Activated B cell treated with CpG ODN at 0.5 μM for 24 hours (primary cell): ENCODE measurements around the gene AGBL4. TPM values are rescaled to one million over a fixed set of nuclear protein-coding genes. Genes with fewer than 3 reads are reported as not detected.

Experiments used
- ATAC-seq: fragments of 200-7000 bp; cut with Tn5 transposase; one replicate; pipeline ENCODE4 v1.10.0; 2021; ENCODE audit warnings: low read depth, mild to moderate bottlenecking, moderate library complexity
- CTCF ChIA-PET: fragments of 350-600 bp; sonication (Branson Sonifier 250); formaldehyde crosslinking; loops from one replicate; lab custom pipeline; 2021; ENCODE audit warnings: antibody characterized with exemption; lab: Charles Lee
- POLR2A ChIA-PET: fragments of 350-600 bp; sonication (Branson Sonifier 250); formaldehyde crosslinking; loops from one replicate; lab custom pipeline; 2021; ENCODE audit warnings: antibody characterized with exemption; lab: Charles Lee
- DNase-seq: peaks from one replicate; pipeline ENCODE4 v3.0.0; 2022
- H3K27ac Mint-ChIP-seq: one replicate; pipeline ENCODE4 v1.8.0; 2020; ENCODE audit warnings: mixed read lengths
- H3K27me3 Mint-ChIP-seq: one replicate; pipeline ENCODE4 v1.8.0; 2021; ENCODE audit warnings: mixed read lengths
- H3K36me3 Mint-ChIP-seq: one replicate; pipeline ENCODE4 v1.8.0; 2021; ENCODE audit warnings: low read depth, mixed read lengths
- H3K4me1 Mint-ChIP-seq: one replicate; pipeline ENCODE4 v1.8.0; 2021; ENCODE audit warnings: mixed read lengths
- H3K4me3 Mint-ChIP-seq: one replicate; pipeline ENCODE4 v1.8.0; 2020; ENCODE audit warnings: mild to moderate bottlenecking, mixed read lengths
- H3K9me3 Mint-ChIP-seq: one replicate; pipeline ENCODE4 v1.8.0; 2020; ENCODE audit warnings: mixed read lengths
- intact Hi-C: fragments of 100-400 bp; cut with micrococcal nuclease; formaldehyde crosslinking; loops from one replicate; pipeline ENCODE4 v1.15.1; 2024
- total RNA-seq: library from RNA; stranded (reverse); gene quantifications from 2 replicates; pipeline ENCODE4 v1.2.3, GENCODE V29; 2022
- TF ChIP-seq, protein P1 (sequence below): fragments of 200-600 bp; IDR thresholded peaks from one replicate; pipeline ENCODE4 v1.8.0; 2022; ENCODE audit warnings: antibody characterized with exemption, mild to moderate bottlenecking

The AGBL4 gene
- total RNA-seq, 1 donor from 2014 or later, result 0.24 TPM

DNA sequence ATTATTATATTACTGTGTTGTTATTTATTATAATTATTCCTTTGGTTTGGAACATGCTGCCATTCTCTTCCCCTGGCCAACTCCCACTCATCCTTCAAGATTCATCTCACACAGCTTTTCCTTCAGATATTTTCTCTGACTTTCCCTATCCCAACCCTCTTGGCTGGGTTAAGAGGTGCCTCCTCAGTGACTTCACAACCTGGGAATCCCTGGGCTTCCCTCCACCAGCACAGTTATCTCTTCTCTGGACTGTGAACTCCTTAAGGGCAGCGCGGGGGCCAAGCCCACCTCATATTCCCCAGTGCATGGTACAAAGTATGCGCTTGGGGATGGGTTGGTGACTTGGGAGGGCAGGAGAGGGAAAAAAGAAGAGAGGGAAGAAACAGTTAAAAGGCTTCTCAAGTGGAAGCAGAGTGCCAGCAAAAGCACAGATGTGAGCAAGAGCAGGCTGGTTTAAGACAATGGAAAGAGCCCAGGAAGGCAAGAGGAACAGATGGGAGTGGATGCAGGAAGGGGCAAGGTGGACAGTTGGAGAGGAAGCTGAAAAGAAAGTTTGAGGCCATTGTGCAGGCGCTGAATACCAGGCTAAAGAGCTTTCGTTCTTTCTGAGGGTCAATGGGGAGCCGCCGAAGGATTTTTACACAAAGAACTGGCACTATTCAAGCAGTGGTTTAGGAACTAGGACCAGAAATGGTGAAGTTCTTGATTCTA lies 1379.4 kb downstream of the AGBL4 start:
- ATAC-seq (no peak), DNase-seq (no peak)
- intact Hi-C loops, result no loop called here
- no peaks in the 10 kb centered on the region for H3K27me3 Mint-ChIP-seq
- no peaks in the 10 kb centered on the region for H3K36me3 Mint-ChIP-seq
- TF ChIP-seq, protein P1, sequence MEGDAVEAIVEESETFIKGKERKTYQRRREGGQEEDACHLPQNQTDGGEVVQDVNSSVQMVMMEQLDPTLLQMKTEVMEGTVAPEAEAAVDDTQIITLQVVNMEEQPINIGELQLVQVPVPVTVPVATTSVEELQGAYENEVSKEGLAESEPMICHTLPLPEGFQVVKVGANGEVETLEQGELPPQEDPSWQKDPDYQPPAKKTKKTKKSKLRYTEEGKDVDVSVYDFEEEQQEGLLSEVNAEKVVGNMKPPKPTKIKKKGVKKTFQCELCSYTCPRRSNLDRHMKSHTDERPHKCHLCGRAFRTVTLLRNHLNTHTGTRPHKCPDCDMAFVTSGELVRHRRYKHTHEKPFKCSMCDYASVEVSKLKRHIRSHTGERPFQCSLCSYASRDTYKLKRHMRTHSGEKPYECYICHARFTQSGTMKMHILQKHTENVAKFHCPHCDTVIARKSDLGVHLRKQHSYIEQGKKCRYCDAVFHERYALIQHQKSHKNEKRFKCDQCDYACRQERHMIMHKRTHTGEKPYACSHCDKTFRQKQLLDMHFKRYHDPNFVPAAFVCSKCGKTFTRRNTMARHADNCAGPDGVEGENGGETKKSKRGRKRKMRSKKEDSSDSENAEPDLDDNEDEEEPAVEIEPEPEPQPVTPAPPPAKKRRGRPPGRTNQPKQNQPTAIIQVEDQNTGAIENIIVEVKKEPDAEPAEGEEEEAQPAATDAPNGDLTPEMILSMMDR, result no peak
- H3K27ac Mint-ChIP-seq, result no peak overlapping the region
- no peaks in the 10 kb centered on the region for H3K4me1 Mint-ChIP-seq
- ChIA-PET CTCF (no interaction called here), POLR2A (no interaction called here)
- no peaks in the 10 kb centered on the region for H3K9me3 Mint-ChIP-seq
- no peak overlapping the region for H3K4me3 Mint-ChIP-seq

DNA sequence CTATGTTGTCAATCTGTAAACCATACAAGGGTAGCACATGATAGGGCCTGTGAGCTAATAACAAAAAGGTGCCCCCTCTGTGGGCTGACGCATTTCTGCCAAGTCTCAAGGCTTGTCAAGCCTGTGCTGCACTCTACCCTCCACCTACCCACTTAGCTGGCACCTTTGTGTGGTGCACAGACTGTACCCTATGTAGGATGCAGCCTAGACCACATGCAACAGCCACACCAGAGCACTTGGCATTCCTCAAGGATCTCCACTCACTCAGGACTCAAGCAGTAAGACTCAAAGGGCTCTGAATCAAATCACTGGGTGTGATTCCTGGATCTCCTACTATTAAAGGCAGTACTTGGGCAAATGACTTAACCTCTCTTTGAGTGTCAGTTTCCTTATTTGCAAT lies 1380.6 kb downstream of the AGBL4 start:
- ATAC-seq (no peak), DNase-seq (no peak)
- intact Hi-C loops, result no loop called here
- CTCF ChIA-PET, result no interaction called here
- Mint-ChIP-seq H3K27me3 (no peaks in the 10 kb centered on the region), H3K27ac (no peak overlapping the region), H3K4me3 (no peak overlapping the region), H3K36me3 (no peaks in the 10 kb centered on the region), H3K4me1 (no peaks in the 10 kb centered on the region), H3K9me3 (no peaks in the 10 kb centered on the region)
- POLR2A ChIA-PET, result no interaction called here
- TF ChIP-seq, protein P1, result no peak

DNA sequence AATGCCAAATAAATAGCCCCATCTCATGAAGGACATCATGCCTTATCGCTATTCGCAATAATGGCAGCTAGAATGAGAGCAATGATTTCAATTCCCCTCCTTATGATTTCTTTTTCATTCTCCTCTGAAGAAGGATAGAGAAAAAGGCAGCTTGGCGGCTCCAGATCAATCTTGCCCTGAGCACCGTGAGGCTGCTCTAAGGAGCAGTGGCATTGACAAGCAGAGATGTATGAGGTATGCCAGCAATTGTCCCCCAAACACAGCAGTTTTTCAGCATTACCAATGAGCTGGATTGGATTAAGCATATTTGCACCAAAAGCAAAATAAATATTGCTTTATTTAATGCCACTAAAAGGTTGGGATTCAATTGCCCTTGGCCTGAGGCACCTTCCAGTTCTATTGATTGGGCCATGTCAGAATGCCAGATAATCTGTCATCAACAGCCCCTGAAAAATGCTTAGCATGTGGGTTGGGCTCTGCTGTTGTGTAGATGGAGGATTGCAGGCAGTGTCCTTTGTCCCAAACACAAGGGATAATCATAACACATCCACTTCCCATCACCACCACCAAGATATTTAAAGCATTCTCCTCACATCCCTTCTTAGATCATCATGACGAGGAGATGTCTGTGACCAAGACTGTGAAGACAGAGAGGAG lies 1382.8 kb downstream of the AGBL4 start:
- intact Hi-C loops, result no loop called here
- ChIA-PET CTCF (no interaction called here), POLR2A (no interaction called here)
- Mint-ChIP-seq H3K27me3 (peaks cover 3% of the 10 kb centered on the region), H3K9me3 (no peaks in the 10 kb centered on the region), H3K4me3 (no peak overlapping the region), H3K27ac (no peak overlapping the region), H3K36me3 (no peaks in the 10 kb centered on the region), H3K4me1 (no peaks in the 10 kb centered on the region)
- ATAC-seq, result no peak
- no peak for DNase-seq
- TF ChIP-seq, protein P1, result no peak

GRCh38 chr1:48629867-48630266 lies 1393.9 kb downstream of the AGBL4 start:
- Mint-ChIP-seq H3K4me3 (no peak overlapping the region), H3K36me3 (no peaks in the 10 kb centered on the region), H3K9me3 (no peaks in the 10 kb centered on the region), H3K4me1 (no peaks in the 10 kb centered on the region), H3K27ac (no peak overlapping the region), H3K27me3 (no peaks in the 10 kb centered on the region)
- ChIA-PET POLR2A (no interaction called here), CTCF (no interaction called here)
- ATAC-seq, result no peak
- DNase-seq, result no peak
- intact Hi-C loops, result no loop called here
- TF ChIP-seq, protein P1, result no peak

DNA sequence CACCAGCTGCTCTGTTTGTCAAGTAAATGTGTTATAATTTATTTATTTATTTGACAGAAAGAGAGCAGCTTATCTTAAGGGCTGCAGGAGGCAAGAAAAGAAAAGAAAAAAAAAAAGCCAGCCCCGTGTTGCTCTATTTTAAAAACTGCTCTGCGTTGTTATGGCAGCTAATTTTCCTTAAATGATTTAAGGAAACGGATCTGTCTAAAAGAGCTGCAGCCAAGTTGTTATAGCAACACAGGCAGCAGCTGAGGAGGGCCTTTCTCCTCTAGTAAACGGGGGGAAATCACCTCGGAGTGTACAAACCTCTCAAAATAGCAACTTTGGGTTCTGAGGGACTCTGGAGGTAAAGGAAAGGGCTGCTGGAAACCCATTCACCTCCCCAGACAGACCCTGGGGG lies 1396.3 kb downstream of the AGBL4 start:
- ChIA-PET POLR2A (interaction anchor here (0.6 kb wide), 1 partner anchor 842 kb away, joined by 3 read pairs; no protein-coding TSS in a partner anchor), CTCF (no interaction called here)
- no peaks in the 10 kb centered on the region for H3K9me3 Mint-ChIP-seq
- H3K27me3 Mint-ChIP-seq, result no peaks in the 10 kb centered on the region
- intact Hi-C loops, result no loop called here
- DNase-seq, result no peak
- ATAC-seq, result no peak
- no peak overlapping the region for H3K4me3 Mint-ChIP-seq
- no peaks in the 10 kb centered on the region for H3K4me1 Mint-ChIP-seq
- no peak overlapping the region for H3K27ac Mint-ChIP-seq
- H3K36me3 Mint-ChIP-seq, result no peaks in the 10 kb centered on the region
- TF ChIP-seq, protein P1, result no peak
